GM19238 (cell line): ENCODE measurements around the gene ANO5.
"Not testable (repeated sequence)": the region's sequence is repeated elsewhere in the genome, so short reads cannot be mapped to it uniquely, and the experiment has no call there.

Experiments used
- DNase-seq: peaks from one replicate; pipeline ENCODE4 v3.0.0; 2011; ENCODE audit warnings: low spot score; ENCODE audit not compliant: insufficient read length

Gene ANO5

GRCh38 chr11:22197139-22198005 is 4.5 kb downstream of the ANO5 start:
- no peak for DNase-seq

DNA sequence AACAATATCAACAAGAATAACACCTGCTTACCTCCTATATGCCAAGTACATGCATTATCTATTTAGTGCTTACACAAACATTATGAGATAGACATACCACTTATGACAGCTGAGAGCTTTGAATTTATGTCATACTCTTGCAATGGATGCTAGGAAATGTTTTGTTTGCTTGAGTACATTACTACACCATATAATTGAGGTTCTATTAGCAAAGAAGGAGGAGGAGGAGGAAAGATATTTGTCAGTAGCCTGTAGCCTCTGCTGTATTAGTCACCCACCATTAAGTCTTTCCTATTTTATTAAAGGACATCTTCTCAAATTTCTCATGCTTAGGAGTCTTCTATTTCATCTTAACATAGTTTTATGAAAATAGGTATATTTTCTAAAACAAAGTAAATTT is 6.4 kb downstream of the ANO5 start:
- no peak for DNase-seq

- DNase-seq: no peak
Observed at GRCh38 chr11:22203281-22203680, 10.4 kb downstream of the ANO5 start.

DNA sequence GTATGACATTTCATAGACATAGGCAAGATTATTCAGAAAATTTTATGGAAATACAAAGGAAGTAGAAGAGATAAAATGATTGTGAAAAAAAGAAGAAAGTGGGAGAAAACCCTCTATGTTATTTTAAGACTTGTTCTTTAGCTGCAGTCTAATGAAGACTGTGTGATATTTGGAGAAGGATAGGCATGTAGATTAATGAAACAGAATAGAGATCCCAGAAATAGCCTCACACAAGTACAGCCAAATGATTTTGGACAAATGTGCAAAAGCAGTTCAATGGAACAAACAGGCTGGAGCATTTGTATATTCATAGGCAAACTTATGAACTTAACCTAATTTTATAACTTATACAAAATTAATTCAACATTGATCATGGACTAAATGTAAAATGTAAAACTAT is 14.3 kb downstream of the ANO5 start:
- no peak for DNase-seq

- DNase-seq: no peak
Observed at GRCh38 chr11:22208151-22208858, 15.4 kb downstream of the ANO5 start.

- DNase-seq: no peak
Observed at GRCh38 chr11:22216940-22217339, 24.1 kb downstream of the ANO5 start.

GRCh38 chr11:22221143-22221542 is 28.3 kb downstream of the ANO5 start:
- DNase-seq: no peak

- DNase-seq: no peak
Observed at GRCh38 chr11:22225190-22225589, 32.3 kb downstream of the ANO5 start.

DNA sequence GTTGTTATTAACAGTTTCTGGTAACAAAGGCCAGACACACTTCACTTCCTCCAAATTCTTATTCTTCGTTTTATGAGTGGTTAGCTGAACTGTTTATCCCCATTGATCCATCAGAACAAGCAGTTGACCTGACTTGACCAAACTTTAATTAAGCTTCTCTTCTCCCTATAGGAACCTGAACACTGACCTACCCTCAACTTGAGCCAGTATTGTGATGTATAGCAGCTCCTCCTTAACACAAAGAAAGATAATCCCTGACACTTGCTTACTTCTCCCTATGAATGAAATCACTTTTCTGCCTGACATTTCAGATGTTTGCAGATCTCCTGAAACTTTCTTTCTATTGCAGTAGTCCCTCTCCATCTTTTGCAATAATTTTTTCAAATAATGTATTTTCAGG is 41.9 kb downstream of the ANO5 start:
- no peak for DNase-seq

- no peak for DNase-seq
Observed at GRCh38 chr11:22244986-22245592, 52.2 kb downstream of the ANO5 start.

DNA sequence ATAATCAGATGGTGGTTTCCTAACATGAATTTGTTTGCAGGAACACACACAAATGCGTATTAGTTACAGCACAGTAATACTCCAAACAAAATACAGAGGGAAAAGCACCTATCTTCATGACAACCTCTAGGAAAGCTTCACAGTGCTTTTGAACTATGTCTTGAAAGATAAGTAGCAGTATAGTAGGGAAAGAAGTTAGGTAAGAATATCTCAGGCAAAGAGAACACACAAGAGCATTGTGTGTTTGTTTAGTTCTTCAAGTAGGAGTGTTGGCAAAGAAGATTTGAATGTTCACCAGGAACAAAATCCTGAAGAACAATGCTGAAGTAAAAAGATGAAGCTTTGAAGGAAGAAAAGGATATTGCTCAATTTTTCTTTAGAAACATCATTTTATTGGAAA is 54.1 kb downstream of the ANO5 start:
- no peak for DNase-seq

- no peak for DNase-seq
Observed at GRCh38 chr11:22249871-22250270, 57.0 kb downstream of the ANO5 start.

GRCh38 chr11:22256876-22257275 is 64.0 kb downstream of the ANO5 start:
- DNase-seq: no peak

DNA sequence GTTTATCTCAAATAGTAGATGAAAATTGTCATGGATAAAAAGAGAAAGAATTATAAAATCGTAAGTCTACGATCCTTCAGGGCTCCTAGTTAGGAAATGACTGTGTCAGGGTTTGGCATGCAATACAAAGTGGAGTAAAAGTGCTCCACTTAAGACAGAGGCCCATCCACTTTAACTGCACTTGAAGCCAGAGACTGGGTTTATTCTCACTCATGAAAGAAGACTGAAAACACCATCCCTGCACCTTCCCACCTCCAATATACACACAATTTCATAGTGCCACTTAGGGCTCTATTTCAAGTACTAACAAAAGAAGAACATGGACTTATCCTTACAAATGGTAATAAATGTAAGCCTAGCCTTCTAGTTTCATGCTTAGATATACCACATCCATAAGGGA is 70.7 kb downstream of the ANO5 start:
- no peak for DNase-seq

DNA sequence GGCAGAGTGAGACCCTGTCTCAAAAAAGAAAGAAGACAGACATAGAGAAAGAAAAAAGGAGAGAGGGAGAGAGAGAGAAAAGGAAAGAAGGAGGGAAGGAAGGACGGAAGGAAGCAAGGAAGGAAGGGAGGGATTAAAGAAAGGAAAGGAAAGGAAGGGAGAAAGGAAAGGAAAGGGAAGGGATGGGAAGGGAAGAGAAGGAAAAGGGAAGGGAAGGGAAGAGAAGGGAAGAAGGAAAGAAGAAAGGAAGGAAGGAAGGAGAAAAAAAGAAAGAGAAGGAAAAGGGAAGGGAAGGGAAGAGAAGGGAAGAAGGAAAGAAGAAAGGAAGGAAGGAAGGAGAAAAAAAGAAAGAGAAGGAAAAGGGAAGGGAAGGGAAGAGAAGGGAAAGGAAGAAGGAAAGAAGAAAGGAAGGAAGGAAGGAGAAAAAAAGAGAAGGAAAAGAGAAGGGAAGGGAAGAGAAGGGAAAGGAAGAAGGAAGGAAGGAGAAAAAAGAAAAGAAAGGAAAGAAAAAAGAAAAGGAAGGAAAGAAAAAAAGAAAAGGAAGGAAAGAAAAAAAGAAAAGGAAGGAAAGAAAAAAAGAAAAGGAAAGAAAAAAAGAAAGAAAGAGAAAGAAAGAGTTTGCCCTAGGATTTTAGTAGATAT is 76.2 kb downstream of the ANO5 start:
- DNase-seq: not testable (repeated sequence)

GRCh38 chr11:22273781-22274180 is 80.9 kb downstream of the ANO5 start:
- no peak for DNase-seq

GRCh38 chr11:22275600-22275999 is 82.7 kb downstream of the ANO5 start:
- DNase-seq: no peak

- DNase-seq: no peak
Observed at GRCh38 chr11:22276535-22276934, 83.7 kb downstream of the ANO5 start.

- DNase-seq: not testable (repeated sequence)
Observed at GRCh38 chr11:22284991-22285390, 92.1 kb downstream of the ANO5 start.

DNA sequence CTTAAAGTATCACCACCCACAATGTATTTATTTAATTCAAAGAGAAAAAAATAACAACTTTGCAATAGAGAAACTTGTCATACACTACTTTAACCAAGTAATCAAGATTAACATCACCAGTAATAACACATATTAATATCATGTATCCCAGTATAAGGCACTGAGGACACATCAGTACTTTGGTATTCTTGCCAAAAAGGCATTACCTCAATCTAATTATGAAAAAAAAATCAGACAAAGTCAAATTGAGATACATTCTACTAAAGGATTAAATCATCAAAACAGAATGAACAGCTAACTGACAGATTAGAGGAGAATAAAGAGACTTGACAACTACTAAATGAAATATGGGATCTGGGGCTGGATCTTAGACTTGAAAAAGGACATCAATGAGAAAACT is 109.5 kb downstream of the ANO5 start:
- DNase-seq: no peak

DNA sequence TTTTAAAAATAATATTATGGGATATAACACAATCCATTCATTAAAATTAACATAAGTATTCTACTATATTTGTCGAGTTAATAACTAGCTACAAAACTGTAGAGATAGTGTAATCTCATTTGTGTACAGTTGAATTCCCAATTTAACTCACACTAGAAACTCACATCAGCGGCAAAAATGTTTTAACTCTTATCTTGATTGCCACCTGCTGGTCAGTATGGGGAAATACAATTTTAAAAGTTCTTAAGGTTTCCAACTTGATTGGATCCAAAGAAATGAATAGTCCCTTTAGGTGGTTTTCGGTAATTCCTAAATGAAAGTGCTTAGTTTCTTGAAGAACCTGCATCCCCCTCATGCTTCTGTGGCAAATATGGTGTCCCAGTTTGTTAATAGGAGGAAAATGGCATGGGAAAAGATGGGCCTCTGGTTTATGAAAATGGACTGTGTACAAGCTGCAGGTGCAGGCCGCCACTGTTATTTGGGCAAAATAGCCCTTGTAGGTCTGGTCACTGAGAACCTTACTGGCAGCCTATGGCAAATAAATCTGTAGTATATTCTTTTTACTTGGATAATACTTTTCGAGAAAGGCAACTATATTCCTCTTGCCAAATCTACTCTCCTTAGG is 111.6 kb downstream of the ANO5 start:
- peak; percentile 4 for DNase-seq
